ENCODE measurements around the gene ZNF512B.

DNA sequence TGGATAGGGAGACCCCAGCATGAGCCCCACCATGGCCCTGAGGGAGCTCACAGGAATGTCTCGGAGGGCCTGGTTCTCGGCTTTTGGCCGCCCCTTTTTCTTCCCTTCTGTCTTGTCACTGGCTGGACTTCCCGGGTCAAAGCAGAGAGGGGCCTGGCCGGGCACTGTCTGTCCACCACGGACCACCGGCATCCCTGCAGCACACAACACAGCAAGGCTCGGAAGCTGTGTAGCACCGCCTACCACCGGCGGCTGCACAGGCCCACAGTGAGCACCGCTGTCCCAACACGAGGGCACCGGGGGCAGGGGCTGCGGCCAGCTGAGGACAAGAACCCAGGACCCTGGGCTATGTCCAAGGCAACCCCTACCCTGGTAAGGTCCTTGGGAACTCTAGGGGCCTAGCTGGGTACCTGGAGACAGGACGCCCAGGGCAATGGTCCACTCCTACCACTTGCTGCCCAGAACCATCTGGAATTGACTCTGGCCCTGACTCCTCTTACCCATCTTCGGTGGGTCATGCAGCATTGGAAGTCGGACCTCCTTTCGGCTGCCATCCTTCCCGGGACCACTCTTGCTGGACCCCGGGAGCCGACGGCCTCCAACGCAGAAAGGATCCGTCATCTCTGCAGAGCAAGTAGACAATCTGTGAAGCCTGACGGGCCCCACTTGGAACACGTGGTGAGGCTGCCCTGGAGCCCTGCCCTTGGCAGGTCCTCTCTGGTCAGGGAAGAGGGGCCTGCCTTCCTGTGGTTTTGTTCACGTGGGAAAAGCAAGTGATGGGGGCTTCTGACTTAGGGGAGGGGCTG, 2.2 kb downstream of the ZNF512B start:
- TF ChIP-seq, protein P1, sequence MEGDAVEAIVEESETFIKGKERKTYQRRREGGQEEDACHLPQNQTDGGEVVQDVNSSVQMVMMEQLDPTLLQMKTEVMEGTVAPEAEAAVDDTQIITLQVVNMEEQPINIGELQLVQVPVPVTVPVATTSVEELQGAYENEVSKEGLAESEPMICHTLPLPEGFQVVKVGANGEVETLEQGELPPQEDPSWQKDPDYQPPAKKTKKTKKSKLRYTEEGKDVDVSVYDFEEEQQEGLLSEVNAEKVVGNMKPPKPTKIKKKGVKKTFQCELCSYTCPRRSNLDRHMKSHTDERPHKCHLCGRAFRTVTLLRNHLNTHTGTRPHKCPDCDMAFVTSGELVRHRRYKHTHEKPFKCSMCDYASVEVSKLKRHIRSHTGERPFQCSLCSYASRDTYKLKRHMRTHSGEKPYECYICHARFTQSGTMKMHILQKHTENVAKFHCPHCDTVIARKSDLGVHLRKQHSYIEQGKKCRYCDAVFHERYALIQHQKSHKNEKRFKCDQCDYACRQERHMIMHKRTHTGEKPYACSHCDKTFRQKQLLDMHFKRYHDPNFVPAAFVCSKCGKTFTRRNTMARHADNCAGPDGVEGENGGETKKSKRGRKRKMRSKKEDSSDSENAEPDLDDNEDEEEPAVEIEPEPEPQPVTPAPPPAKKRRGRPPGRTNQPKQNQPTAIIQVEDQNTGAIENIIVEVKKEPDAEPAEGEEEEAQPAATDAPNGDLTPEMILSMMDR (IDR thresholded peaks at IDR 0.05) = no peak
- no peak for TF ChIP-seq POLR2A (IDR thresholded peaks at IDR 0.05)
